Keratinocyte (primary cell): ENCODE measurements around the gene TEX101.

ENCODE experiments used
- EZH2 ChIP-seq: IDR thresholded peaks from one replicate; pipeline ENCODE4 v1.6.1; 2012; ENCODE audit warnings: inconsistent platforms, mild to moderate bottlenecking, low read length, moderate library complexity
- TF ChIP-seq, protein P1 (sequence below), 3 experiments: IDR thresholded peaks in 1 of 3; conservative IDR thresholded peaks in 1 of 3; optimal IDR thresholded peaks in 1 of 3; 2 replicates in 2 of 3; 3 replicates in 1 of 3; pipeline versions ENCODE3 to v1.5.1; 2011; ENCODE audit warnings: low read length in 3 of 3, mild to moderate bottlenecking in 3 of 3, moderate library complexity in 2 of 3, control low read depth in 1 of 3, inconsistent platforms in 1 of 3; ENCODE audit not compliant: insufficient read depth in 2 of 3; ENCODE audit errors: extremely low read depth in 1 of 3

DNA sequence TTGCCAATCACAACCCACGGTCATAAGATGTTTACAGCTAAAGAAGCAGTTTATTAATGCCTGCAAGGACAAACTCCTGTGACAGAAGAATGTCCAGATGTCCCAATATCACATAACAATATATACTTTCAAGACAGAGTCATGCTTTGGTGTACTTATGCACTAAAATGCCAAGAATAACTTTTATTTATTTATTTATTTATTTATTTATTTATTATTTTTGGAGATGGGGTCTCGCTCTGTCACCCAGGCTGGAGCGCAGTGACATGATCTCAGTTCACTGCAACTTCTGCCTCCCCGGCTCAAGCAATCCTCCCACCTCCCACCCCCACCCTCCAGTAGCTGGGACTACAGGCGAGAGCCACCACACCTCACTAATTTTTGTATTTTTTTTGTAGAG lies 9.1 kb downstream of the TEX101 start:
- TF ChIP-seq EZH2: no peak
- TF ChIP-seq, protein P1, sequence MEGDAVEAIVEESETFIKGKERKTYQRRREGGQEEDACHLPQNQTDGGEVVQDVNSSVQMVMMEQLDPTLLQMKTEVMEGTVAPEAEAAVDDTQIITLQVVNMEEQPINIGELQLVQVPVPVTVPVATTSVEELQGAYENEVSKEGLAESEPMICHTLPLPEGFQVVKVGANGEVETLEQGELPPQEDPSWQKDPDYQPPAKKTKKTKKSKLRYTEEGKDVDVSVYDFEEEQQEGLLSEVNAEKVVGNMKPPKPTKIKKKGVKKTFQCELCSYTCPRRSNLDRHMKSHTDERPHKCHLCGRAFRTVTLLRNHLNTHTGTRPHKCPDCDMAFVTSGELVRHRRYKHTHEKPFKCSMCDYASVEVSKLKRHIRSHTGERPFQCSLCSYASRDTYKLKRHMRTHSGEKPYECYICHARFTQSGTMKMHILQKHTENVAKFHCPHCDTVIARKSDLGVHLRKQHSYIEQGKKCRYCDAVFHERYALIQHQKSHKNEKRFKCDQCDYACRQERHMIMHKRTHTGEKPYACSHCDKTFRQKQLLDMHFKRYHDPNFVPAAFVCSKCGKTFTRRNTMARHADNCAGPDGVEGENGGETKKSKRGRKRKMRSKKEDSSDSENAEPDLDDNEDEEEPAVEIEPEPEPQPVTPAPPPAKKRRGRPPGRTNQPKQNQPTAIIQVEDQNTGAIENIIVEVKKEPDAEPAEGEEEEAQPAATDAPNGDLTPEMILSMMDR (optimal IDR thresholded peaks at IDR 0.05 in 1 of 3, IDR thresholded peaks at IDR 0.05 in 1 of 3, conservative IDR thresholded peaks at IDR 0.05 in 1 of 3; ENCODE audit: extremely low read depth in 1 of 3, insufficient read depth in 2 of 3, low read length in 3 of 3): no peak
